Astrocyte (in vitro differentiated cells and primary cell): Measurements from ENCODE around the gene SPATA13.

Experiments
- CTCF ChIP-seq: IDR thresholded peaks from 2 replicates; pipeline ENCODE4 v1.5.1; 2011; ENCODE audit warnings: low read depth, mild to moderate bottlenecking, inconsistent platforms, low read length, moderate library complexity; ENCODE audit not compliant: insufficient read depth
- EZH2 ChIP-seq: IDR thresholded peaks from 2 replicates; pipeline ENCODE4 v1.6.1; 2012; ENCODE audit warnings: mild to moderate bottlenecking, low read length, inconsistent platforms; ENCODE audit not compliant: insufficient read depth

- TF ChIP-seq CTCF (no peak), EZH2 (no peak)
These were observed 93.1 kb downstream of the SPATA13 start for GRCh38 chr13:24253520-24254145.
